ENCODE measurements around the gene CIAO3.

- TF ChIP-seq ZNF324 (tag by site-specific recombination; IDR thresholded peaks at IDR 0.05) (no peak), ZNF600 (tag by site-specific recombination; IDR thresholded peaks at IDR 0.05) (no peak), CTCF (tag by site-specific recombination; IDR thresholded peaks at IDR 0.05) (no peak), ZNF660 (tag by site-specific recombination; IDR thresholded peaks at IDR 0.05) (no peak), ZNF311 (tag by site-specific recombination; IDR thresholded peaks at IDR 0.05; ENCODE audit: borderline replicate concordance) (no peak), ZNF707 (tag by site-specific recombination; IDR thresholded peaks at IDR 0.05) (no peak), ZNF175 (tag by site-specific recombination; IDR thresholded peaks at IDR 0.05) (no peak), REPIN1 (tag by site-specific recombination; IDR thresholded peaks at IDR 0.05; ENCODE audit: low read depth) (no peak), ZBTB11 (tag by site-specific recombination; conservative IDR thresholded peaks at IDR 0.05; ENCODE audit: low read depth) (no peak), MYNN (tag by site-specific recombination; IDR thresholded peaks at IDR 0.05; ENCODE audit: borderline replicate concordance) (no peak), YY1 (tag by site-specific recombination; IDR thresholded peaks at IDR 0.05) (no peak), ZNF133 (tag by site-specific recombination; IDR thresholded peaks at IDR 0.05) (no peak)
- TF ChIP-seq, protein P1, sequence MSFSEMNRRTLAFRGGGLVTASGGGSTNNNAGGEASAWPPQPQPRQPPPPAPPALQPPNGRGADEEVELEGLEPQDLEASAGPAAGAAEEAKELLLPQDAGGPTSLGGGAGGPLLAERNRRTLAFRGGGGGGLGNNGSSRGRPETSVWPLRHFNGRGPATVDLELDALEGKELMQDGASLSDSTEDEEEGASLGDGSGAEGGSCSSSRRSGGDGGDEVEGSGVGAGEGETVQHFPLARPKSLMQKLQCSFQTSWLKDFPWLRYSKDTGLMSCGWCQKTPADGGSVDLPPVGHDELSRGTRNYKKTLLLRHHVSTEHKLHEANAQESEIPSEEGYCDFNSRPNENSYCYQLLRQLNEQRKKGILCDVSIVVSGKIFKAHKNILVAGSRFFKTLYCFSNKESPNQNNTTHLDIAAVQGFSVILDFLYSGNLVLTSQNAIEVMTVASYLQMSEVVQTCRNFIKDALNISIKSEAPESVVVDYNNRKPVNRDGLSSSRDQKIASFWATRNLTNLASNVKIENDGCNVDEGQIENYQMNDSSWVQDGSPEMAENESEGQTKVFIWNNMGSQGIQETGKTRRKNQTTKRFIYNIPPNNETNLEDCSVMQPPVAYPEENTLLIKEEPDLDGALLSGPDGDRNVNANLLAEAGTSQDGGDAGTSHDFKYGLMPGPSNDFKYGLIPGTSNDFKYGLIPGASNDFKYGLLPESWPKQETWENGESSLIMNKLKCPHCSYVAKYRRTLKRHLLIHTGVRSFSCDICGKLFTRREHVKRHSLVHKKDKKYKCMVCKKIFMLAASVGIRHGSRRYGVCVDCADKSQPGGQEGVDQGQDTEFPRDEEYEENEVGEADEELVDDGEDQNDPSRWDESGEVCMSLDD (tag by site-specific recombination; IDR thresholded peaks at IDR 0.05): no peak
Measured at GRCh38 chr16:746637-747036, 5.8 kb upstream of the CIAO3 start.
